WTC11 (cell line): ENCODE results near the gene ZNF677. TPM values are rescaled to one million over a fixed set of nuclear protein-coding genes. Genes with fewer than 3 reads are reported as not detected.

ENCODE experiments used
- ATAC-seq: fragments of 200-7000 bp; cut with Tn5 transposase; 2 replicates; pipeline ENCODE4 v1.10.0; 2021; ENCODE audit warnings: mild to moderate bottlenecking, moderate library complexity
- CTCF ChIA-PET: fragments of 300-600 bp; sonication (Branson Sonifier 250); formaldehyde crosslinking; loops from one replicate; lab custom pipeline; 2021; ENCODE audit warnings: antibody characterized with exemption; lab: Charles Lee
- POLR2A ChIA-PET: fragments of 350-600 bp; sonication (Branson Sonifier 250); formaldehyde crosslinking; loops from one replicate; lab custom pipeline; 2021; ENCODE audit warnings: antibody characterized with exemption; lab: Charles Lee
- DNase-seq: peaks from one replicate; pipeline ENCODE4 v3.0.0; 2021; ENCODE audit warnings: low spot score
- H3K27ac Mint-ChIP-seq: 2 replicates; pipeline ENCODE4 v1.8.0; 2021; ENCODE audit warnings: mixed read lengths
- H3K27me3 Mint-ChIP-seq: 2 replicates; pipeline ENCODE4 v1.8.0; 2021; ENCODE audit warnings: low read depth, mild to moderate bottlenecking, moderate library complexity, mixed read lengths
- H3K36me3 Mint-ChIP-seq: 2 replicates; pipeline ENCODE4 v1.8.0; 2021; ENCODE audit warnings: mixed read lengths
- H3K4me1 Mint-ChIP-seq: 2 replicates; pipeline ENCODE4 v1.8.0; 2022; ENCODE audit warnings: mixed read lengths
- H3K4me3 Mint-ChIP-seq: 2 replicates; pipeline ENCODE4 v1.8.0; 2021; ENCODE audit warnings: mild to moderate bottlenecking, moderate library complexity, mixed read lengths
- H3K9me3 Mint-ChIP-seq: 2 replicates; pipeline ENCODE4 v1.8.0; 2021; ENCODE audit warnings: mixed read lengths
- CBFB ChIP-seq: sonication (generic); formaldehyde crosslinking; IDR thresholded peaks from 2 replicates; pipeline ENCODE4 v1.8.1; 2022; ENCODE audit warnings: mild to moderate bottlenecking, low read depth, missing genetic modification reagents
- E2F1 ChIP-seq: sonication (generic); formaldehyde crosslinking; IDR thresholded peaks from 2 replicates; pipeline ENCODE4 v1.8.0; 2022; ENCODE audit warnings: mild to moderate bottlenecking, missing genetic modification reagents
- ELF4 ChIP-seq: sonication (generic); formaldehyde crosslinking; IDR thresholded peaks from 2 replicates; pipeline ENCODE4 v1.8.1; 2022; ENCODE audit warnings: low read depth, mild to moderate bottlenecking, moderate library complexity, missing genetic modification reagents
- ETV6 ChIP-seq: sonication (generic); formaldehyde crosslinking; IDR thresholded peaks from 2 replicates; pipeline ENCODE4 v1.8.1; 2022; ENCODE audit warnings: mild to moderate bottlenecking, missing genetic modification reagents
- FOXK1 ChIP-seq: sonication (generic); formaldehyde crosslinking; IDR thresholded peaks from 2 replicates; pipeline ENCODE4 v1.8.0; 2022; ENCODE audit warnings: mild to moderate bottlenecking, moderate library complexity, missing genetic modification reagents
- FOXP1 ChIP-seq: sonication (generic); formaldehyde crosslinking; IDR thresholded peaks from 2 replicates; pipeline ENCODE4 v1.8.0; 2022; ENCODE audit warnings: missing genetic modification reagents, mild to moderate bottlenecking, moderate library complexity, borderline replicate concordance
- GTF2I ChIP-seq: fragments of 250-450 bp; sonication (Bioruptor Pico); conservative IDR thresholded peaks from 2 replicates; pipeline ENCODE4 v1.4.0; 2021; ENCODE audit warnings: mild to moderate bottlenecking
- HMGA2 ChIP-seq: fragments of 250-450 bp; sonication (Bioruptor Pico); IDR thresholded peaks from 2 replicates; pipeline ENCODE4 v1.4.0; 2021; ENCODE audit warnings: mild to moderate bottlenecking, moderate library complexity
- IRF2 ChIP-seq: sonication (generic); formaldehyde crosslinking; IDR thresholded peaks from 2 replicates; pipeline ENCODE4 v1.8.0; 2022; ENCODE audit warnings: low read depth, missing genetic modification reagents, borderline replicate concordance
- MYBL2 ChIP-seq: sonication (generic); formaldehyde crosslinking; IDR thresholded peaks from 2 replicates; pipeline ENCODE4 v1.8.1; 2023; ENCODE audit warnings: mild to moderate bottlenecking, moderate library complexity, missing genetic modification reagents
- NFATC4 ChIP-seq: fragments of 250-450 bp; sonication (Bioruptor Pico); IDR thresholded peaks from 2 replicates; pipeline ENCODE4 v1.9.0; 2021; ENCODE audit warnings: mild to moderate bottlenecking
- NR2C2 ChIP-seq: sonication (generic); formaldehyde crosslinking; IDR thresholded peaks from 2 replicates; pipeline ENCODE4 v1.8.0; 2022; ENCODE audit warnings: mild to moderate bottlenecking, missing genetic modification reagents
- RORB ChIP-seq: fragments of 250-450 bp; sonication (Bioruptor Pico); IDR thresholded peaks from 2 replicates; pipeline ENCODE4 v1.9.0; 2021; ENCODE audit warnings: mild to moderate bottlenecking
- SMAD4 ChIP-seq: sonication (generic); formaldehyde crosslinking; IDR thresholded peaks from 2 replicates; pipeline ENCODE4 v1.8.0; 2022; ENCODE audit warnings: mild to moderate bottlenecking, missing genetic modification reagents
- SP1 ChIP-seq: sonication (generic); formaldehyde crosslinking; conservative IDR thresholded peaks from 2 replicates; pipeline ENCODE4 v1.8.1; 2022; ENCODE audit warnings: missing genetic modification reagents
- USF1 ChIP-seq: sonication (generic); formaldehyde crosslinking; IDR thresholded peaks from 2 replicates; pipeline ENCODE4 v1.8.0; 2022; ENCODE audit warnings: mild to moderate bottlenecking, missing genetic modification reagents
- ZBTB21 ChIP-seq: sonication (generic); formaldehyde crosslinking; IDR thresholded peaks from 2 replicates; pipeline ENCODE4 v1.8.1; 2023; ENCODE audit warnings: mild to moderate bottlenecking, missing genetic modification reagents, borderline replicate concordance
- ZNF219 ChIP-seq: sonication (generic); formaldehyde crosslinking; IDR thresholded peaks from 2 replicates; pipeline ENCODE4 v1.8.0; 2023; ENCODE audit warnings: missing genetic modification reagents, mild to moderate bottlenecking, borderline replicate concordance
- ZNF317 ChIP-seq: sonication (generic); formaldehyde crosslinking; IDR thresholded peaks from 2 replicates; pipeline ENCODE4 v1.8.1; 2023; ENCODE audit warnings: low read depth, mild to moderate bottlenecking, moderate library complexity, missing genetic modification reagents, borderline replicate concordance
- ZNF416 ChIP-seq: fragments of 250-450 bp; sonication (Bioruptor Pico); IDR thresholded peaks from 2 replicates; pipeline ENCODE4 v1.9.0; 2021; ENCODE audit warnings: mild to moderate bottlenecking, inconsistent platforms
- ZNF532 ChIP-seq: fragments of 250-450 bp; sonication (Bioruptor Pico); IDR thresholded peaks from 2 replicates; pipeline ENCODE4 v1.9.0; 2021; ENCODE audit warnings: mild to moderate bottlenecking, borderline replicate concordance
- ZNF671 ChIP-seq: fragments of 250-450 bp; sonication (Bioruptor Pico); IDR thresholded peaks from 2 replicates; pipeline ENCODE4 v1.8.0; 2021; ENCODE audit warnings: mild to moderate bottlenecking
- total RNA-seq: library from RNA; stranded (reverse); gene quantifications from 3 replicates; pipeline ENCODE4 v1.2.3, GENCODE V29; 2021

The ZNF677 gene
- total RNA-seq, 1 experiment from 2014 or later: 58.8 TPM

GRCh38 chr19:53246498-53246897 is 8.2 kb downstream of the ZNF677 start (continued):
- TF ChIP-seq FOXK1 (CRISPR knock-in tag) (no peak), ETV6 (CRISPR knock-in tag) (no peak), SP1 (CRISPR knock-in tag) (no peak), NFATC4 (no peak), SMAD4 (CRISPR knock-in tag) (no peak)

- Mint-ChIP-seq H3K4me1 (no peaks in the 10 kb centered on the region), H3K9me3 (peaks cover 90% of the 10 kb centered on the region), H3K27me3 (no peaks in the 10 kb centered on the region; the same call in 1 of the 2 replicates), H3K36me3 (peaks cover 91% of the 10 kb centered on the region), H3K4me3 (no peak overlapping the region), H3K27ac (no peak overlapping the region)
- TF ChIP-seq MYBL2 (no peak), GTF2I (CRISPR knock-in tag) (no peak), IRF2 (CRISPR knock-in tag) (no peak), ZNF532 (CRISPR knock-in tag) (no peak), NR2C2 (CRISPR knock-in tag) (no peak), ZNF671 (CRISPR knock-in tag) (no peak), RORB (CRISPR knock-in tag) (no peak), ZBTB21 (no peak), ZNF416 (CRISPR knock-in tag) (no peak), HMGA2 (CRISPR knock-in tag) (no peak), FOXP1 (CRISPR knock-in tag) (no peak), ELF4 (no peak), ZNF219 (CRISPR knock-in tag) (no peak), CBFB (no peak), ETV6 (CRISPR knock-in tag) (no peak), USF1 (CRISPR knock-in tag) (no peak), E2F1 (CRISPR knock-in tag) (no peak), ZNF317 (CRISPR knock-in tag) (no peak)
- ChIA-PET CTCF (no interaction called here), POLR2A (no interaction called here)
- no peak for DNase-seq
- no peak for ATAC-seq
These were observed 17.4 kb downstream of the ZNF677 start for GRCh38 chr19:53237114-53237777.
